GOT3 (cell line): ENCODE data around the gene WBP1L.
"Not testable (repeated sequence)": the region's sequence is repeated elsewhere in the genome, so short reads cannot be mapped to it uniquely, and the experiment has no call there.

Source experiments
- DNase-seq: peaks from one replicate; lab custom pipeline; 2025; ENCODE audit warnings: mixed read lengths; lab: John Stamatoyannopoulos, UW

The WBP1L gene

DNA sequence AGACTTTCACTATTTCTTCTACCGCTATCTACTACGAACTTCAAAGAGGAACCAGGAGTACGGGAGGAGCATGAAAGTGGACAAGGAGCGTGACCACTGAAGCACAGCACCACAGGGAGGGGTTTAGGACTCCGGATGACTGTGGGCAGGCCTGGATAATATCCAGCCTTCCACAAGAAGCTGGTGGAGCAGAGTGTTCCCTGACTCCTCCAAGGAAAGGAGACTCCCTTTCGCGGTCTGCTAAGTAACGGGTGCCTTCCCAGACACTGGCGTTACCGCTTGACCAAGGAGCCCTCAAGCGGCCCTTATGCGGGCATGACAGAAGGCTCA lies 15.2 kb downstream of the WBP1L start:
- DNase-seq = not testable (repeated sequence)

DNA sequence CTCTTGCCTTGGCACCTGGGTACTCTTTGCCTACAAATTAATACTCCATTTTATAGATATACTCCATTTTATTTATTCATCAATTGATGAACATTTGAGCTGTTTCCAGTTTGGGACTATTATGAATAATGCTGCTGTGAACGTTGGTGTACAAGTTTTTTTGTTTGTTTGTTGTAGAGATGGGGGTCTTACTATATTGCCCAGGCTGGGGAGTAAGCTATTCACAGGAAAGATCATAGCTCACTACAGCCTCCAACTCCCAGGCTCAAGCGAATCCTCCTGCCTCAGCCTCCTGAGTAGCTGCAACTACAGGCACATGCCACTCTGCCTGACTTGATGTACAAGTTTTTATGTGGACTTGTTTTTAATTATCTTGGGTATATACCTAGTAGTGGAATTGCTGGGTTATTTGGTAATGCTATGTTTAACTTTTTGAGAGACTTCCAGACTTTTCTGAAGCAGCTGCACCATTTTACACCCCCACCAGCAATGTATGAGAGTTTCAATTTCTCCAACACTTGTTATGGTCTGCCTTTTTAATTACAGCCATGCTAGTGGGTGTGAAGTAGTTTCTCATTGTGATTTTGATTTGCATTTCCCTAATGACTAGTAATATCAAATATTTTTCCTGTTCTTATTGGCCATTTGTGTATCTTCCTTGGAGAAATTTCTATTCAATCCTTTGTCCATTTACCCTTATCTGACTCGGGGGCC lies 15.9 kb downstream of the WBP1L start:
- no peak for DNase-seq

DNA sequence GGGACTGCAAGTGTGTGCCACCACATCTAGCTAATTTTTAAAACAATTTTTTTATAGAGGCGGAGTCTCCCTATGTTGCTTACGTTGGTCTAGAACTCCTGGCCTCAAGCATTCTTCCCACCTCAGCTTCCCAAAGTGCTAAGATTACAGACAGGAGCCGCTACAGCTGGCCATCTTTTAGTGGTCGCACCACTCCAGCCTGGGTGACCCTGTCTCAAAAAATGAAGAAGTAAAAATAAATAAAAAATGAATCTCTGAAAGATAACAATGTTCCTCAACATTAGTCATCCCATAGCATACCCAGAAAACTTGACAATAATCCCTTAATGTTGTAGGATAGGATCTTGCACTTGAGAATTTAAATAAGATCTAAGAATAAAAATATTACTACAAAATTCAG lies 18.2 kb downstream of the WBP1L start:
- DNase-seq = no peak

DNA sequence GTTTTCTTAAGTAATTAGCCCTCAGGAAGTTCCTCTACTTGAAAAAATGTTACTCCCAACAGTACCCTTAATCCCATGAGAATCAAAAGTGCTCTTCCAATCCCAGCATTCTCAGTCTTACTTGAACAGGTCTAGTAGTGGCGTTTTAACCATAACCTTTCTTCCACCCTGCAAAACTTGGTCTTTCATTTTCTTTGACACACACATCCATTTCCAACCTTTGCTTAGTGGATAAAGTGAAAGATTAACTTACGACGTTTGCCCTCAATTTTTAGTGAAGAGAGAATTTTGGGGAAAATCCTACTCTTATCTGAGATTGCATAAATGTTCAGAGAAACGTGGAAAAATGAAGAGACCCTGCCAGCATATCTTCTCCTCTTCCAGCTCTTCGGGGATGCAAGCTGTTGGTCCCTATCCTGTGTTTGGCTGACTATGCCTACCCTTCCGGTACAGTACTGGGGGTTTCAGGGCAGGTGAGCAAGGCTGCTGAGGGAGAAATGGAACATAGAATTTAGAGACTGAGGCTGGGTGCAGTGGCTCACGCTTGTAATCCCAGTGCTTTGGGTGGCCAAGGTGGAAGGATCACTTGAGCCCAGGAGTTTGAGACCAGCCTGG lies 18.8 kb downstream of the WBP1L start:
- no peak for DNase-seq

DNA sequence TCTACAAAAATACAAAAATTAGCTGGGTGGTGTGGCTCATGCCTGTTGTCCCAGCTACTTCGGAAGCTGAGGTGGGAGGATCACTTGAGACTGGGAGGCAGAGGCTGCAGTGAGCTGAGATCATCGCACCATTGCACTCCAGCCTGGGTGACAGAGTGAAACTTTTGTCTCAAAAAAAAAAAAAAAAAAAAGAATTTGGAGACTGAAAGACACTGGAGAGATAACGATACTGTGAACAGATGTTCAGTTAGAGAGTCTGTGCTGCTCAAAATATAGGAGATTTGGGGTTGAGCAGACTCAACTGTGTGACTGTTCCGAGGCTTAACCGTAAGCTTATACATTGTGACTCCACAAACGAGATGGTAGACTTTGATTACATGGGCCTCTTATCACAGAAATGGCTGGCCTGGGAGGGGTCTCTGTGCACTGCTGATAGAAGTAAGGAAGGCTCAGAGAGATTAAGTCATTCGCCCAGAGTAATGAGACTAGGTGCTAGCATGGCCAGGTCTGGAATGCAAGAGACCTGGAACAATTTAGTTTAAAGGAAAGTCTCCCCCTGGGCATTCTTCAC lies 19.4 kb downstream of the WBP1L start:
- DNase-seq = no peak

DNA sequence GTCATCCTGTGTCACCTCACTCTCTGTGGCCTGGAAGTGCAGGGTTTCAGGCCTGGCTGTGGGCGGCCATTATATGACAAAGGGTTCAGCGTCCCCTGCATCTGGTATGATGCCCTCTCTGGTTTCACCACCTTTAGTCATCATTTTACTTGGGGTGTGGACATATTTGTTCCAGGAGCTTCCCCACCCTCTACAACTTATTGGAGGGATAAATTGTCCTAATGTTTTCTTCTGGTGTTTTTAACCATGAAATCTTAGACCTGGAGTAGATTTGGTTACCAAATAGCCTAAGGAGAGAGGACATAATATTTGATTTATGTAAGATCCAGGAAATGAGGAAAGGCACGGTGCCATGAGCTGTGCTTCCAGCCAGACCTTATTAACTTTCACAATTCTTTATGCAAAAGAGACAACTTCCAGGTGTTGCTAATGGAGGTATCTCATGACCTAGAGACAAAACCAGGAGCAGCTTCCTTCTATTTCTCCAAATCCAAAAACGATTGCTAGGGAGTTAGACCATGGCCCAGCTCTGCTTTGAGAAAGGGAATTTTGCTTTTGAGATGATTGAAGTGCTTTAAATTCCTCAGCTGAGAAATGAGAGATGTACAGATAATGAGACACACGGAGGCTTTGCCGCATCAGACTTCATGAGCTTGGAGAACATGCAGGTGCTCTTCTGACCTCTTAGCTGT lies 20.9 kb downstream of the WBP1L start:
- no peak for DNase-seq

DNA sequence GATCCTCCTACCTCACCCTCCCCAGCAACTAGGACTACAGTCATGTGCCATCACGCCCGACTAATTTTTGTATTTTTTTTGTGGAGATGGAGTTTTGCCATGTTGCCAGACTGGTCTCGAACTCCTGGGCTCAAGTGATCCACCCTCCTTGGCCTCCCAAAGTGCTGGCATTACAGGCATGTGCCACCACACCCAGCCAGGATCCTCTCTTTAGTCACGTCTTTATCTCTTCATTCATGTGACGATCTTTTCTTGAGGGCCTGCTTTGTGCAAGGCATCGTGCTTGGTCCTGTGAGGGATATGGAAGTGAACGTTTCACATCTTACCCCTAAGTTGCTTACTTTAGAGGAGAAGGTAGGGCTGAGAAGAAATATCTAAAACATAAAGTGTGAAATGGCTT lies 21.6 kb downstream of the WBP1L start:
- DNase-seq = no peak

DNA sequence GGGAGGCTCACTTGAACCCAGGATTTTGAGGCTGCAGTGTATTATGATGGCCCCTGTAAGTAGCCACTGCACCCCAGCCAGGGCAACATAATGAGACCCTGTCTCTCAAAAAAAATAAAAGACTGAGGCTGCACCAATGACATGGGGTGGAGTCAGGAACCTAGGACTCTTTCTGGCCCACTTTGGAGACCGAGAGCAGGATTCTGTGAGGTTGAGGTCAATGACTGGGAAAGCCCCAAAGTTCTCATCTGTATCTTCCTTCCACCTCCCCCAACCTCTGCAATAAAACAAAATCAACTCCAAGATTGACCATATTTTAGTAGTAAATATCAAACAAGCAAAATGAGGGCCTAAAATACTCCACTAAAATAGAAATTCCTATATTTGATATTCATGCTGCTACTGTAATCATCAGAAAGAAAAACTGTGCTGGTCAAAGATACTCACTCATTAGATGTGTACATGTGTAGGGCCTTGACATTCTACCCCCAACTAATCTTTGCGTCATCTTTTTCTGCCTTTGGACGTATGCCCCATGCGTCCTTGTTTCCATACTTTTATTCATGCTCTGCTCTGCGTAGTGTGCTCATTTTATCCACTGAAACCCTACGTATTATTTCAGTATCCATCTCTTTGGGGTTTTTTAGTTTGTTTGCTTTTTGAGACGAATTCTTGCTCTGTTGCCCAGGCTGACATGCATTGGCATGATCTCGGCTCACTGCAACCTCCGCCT lies 23.8 kb downstream of the WBP1L start:
- DNase-seq = no peak

DNA sequence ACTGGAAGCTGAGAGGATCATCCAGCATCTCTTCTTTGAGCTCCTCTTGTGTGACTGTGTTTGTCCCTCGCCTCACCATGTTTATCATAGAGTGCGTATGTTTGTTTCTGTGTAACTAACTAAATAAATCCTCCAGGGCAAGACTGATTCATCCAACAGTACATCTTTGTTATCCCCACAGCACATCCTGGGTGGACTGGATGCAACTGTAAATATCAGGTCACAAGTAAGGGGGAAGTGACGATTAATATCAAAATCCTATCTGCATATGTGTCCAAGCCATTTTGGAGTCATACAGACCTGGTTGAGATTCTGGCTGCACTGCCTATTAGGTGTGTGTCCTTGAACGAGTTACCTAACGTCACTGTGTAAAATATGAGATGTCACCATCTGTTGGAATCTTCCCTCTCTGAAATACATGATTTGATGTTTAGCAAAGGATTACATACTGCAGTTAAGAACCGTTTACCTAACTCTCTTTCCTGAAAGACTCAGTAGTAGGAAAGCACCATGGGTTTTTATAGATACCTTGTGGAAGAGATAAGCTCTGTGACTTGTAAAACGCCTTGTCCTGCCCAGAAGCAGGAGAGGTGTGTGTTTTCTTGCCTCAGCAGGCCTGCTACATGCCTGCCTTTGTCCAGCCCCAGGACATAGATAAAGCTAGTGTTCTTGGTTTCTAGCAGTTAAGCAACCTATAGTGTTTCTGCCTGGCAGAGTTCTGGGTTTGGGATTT lies 25.8 kb downstream of the WBP1L start:
- no peak for DNase-seq

DNA sequence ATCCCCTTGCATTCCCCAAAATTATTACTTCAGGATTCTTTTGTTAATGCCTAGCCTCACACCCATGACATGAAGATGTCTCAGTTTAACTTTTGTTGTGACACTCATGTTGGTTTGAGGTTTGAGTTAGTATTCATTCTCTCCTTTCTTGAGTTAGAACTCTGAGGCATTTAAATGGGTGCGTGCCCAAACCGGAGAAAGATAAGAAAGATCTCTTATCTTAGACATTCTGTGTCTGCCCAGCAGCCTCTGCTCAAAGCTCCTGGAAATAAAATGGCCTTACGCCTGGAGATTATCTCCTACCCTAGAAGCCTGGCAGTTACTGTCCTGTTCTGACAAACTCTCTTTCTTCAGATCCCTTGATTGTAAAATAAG lies 26.3 kb downstream of the WBP1L start:
- DNase-seq = no peak

DNA sequence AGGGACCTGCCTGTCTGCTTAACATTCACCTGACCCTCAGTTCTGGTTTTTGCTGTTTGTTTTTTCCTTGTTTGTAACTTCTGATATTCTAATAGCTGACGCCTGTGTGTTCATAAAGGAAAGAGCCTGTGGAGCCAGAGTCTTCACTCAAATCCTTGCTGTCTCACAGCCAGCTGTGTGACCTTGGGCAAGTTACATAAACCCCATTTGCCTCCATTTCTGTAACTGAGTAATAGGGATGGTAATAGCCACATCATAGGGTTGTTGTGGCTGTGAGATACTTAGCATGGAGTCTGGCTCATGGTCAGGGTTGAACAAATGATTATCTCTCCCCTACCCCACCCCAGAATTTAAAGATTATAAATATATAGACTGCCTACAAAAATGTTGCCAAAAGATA lies 27.0 kb downstream of the WBP1L start:
- DNase-seq = no peak

DNA sequence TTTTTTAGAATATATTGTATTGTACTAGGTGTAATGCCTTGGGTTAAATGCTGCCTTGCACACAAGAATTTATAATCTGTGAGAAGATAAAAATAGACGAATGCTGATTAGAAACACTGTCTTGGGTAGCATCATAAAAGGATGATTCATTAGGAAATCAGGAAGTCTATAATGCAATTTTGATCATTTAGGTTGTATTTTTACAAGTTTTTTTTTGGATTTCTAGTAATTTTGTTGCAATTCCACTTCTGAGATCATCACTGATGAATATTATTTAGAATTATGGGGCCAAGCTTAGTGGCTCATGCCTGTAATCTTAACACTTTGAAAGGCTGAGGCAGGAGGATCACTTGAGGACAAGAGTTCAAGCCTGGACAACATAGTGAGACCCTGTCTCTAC lies 29.6 kb downstream of the WBP1L start:
- DNase-seq = no peak

DNA sequence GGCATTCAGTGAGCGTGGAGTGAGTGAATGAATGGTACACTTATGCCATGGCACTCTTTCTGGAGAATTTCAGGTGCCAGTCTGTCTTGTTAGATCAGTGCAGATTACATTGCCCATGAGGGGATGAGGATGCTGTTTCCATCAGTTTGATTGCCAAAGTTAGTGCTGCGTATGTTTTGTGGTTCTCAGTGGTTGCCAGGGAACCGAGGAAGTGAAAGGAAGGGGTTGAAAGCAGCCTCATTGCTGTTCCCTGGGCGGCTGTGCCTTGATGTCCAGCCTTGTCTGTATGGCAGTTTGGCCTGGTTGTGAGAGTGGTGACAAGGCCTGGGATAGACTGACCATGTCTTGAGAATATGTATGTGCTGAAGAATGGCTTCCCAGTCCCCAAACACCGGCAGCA lies 30.2 kb downstream of the WBP1L start:
- no peak for DNase-seq

DNA sequence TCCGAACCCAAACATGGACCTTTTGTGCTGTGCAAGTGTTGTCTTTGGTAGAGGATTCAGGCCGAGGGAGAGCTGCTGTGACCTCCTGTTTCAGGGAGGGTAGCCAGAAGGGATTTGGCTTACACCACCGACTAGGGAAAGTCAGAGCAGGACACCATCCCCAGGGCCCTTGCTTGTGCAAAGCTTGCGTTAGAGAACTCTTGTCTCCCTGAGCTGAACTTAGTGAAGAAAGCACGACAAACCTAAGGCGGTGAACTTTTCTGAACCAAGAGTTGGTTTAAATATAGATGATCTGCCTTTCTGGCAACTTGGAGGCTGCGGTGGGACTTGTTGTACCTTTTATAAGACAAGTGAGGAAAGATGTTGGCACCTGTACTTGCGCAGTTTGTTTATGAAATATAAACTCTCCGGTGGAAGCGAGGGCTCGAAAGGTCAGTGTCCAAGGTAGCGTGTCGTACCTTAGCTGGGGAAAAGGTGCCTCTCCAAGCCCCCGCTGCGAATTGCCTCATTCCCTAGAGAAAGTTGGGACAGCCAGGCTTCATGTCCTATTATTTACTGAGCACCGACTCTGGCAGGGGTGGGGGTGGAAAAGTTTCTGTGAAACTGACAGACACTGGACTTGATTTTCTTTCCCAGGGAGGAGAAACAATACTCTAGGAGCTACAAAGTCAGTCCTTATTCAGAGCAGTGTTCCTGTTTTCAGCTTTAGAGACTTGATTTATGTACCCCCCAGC lies 31.6 kb downstream of the WBP1L start:
- DNase-seq = no peak

DNA sequence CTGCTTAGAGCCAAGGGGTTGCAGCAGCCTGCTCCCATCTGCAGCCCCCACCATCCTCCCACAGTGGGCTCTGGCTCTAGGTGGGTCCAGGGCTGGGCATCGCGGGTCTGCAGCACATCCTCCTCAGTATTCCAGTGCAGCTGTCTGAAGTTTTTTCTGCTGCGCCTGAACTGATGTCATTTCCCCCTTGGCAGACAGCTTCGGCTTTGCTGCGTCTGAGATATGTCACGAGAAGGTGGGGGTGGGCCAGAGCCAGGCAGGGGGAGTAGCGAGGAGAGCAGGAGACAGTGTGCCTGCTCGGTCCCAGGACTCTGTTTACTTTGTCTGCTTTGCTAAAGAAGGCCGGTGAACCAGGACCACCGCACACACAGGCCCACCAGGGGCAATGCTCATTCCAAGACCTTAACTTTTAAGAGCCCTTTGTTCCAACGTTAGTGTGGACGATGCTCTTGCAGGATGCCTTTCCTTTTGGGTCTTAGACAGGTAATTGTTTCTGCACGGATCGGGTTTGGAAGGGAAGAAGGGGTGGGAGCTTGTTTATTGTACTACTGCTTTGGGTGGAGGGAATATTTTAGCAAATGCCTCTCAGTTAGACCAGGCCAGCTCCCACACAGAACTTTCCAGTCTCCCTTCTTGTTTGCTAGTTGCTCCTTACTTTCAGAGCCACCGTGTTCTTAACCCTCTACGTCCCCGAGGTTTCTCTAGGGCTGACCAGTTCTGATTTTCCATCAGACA lies 32.4 kb downstream of the WBP1L start:
- DNase-seq = no peak

DNA sequence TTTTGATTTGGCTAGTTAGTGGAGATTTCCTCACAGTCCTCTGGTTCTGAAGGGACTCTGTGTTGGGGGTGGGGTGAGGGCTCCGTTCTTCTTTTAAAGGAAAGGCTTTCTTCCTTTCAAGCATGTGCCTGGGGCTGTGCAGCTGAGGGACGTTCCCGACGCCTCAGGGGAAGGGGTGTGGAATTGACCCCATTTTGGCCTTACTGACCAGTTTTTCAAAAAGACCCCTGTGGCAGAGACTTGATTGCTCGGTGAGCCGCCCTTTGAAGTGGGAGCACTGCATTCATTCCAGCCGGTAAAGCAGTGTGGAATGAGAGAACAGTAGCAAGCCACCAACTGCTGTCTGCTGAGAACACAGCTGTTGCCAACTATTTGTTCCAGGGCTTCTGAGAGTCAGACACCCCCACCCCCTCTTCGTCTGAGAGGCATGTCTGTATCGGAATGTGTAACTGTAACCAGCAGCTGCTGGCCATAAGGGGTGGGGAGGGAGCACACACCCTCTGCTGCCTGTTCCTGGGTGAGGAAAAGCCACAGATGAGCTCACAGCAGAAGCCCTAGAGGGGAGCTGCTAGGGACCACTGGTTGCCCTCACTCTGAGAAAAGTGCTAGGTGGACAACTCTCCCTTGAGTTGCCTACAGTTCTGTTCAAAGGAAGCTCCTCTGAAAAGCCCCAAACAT lies 33.2 kb downstream of the WBP1L start:
- DNase-seq = no peak

DNA sequence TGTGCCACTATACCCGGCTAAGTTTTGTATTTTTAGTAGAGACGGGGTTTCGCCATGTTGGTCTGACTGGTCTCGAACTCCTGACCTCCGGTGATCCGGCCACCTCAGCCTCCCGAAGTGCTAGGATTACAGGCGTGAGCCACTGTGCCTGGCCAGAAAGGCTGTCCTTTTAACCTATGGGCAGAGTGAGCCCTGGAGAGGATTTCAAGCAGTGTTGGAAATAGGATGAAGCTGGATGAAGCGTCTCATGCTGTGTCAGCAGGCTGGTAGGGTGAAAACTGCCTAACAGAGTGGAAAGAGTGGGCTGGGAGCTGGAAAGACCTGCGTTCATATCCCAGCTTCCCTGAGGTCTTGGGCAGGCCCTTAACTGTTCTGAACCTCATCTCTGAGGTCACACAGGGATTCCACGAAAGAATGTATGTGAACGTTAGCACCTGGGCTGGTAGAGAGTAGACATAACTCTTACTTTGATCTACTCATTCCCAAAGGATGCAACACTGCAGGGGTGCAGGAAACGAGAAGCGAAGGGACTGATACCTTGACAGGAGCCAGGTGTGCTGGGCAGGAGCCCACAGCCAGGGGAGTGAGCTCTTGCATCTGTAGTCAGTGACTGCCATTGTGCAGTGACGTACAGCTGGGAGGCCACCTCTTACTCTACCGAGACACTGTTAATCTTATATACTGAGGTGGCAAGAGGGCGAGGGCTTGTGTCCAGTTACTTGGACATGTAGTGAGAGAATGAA lies 34.1 kb downstream of the WBP1L start:
- DNase-seq = no peak

DNA sequence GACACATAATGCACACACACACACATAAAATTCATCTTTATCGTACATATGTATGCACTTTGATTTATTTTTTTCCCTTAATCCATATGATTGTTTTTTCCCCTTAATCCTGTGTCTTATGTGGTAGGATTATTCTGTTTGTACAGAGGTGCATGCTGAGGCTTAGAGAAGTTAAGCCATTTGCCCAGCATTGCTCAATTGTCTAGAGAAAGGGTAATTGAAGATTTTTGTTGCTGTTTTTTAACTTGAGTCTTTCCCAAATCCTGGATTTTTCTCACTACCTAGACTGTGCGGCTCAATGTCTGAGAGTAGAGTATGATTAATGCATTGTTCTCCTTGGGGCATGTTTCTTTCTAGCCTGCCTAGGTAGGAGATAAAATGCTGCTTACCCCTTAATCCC lies 35.0 kb downstream of the WBP1L start:
- DNase-seq = no peak
